HG03039 (cell line): ENCODE results near the gene RAD51B.

Source experiments
- ATAC-seq: cut with Tn5 transposase; IDR thresholded peaks from one replicate; pipeline ENCODE4 v1.9.1; 2021; ENCODE audit warnings: mild to moderate bottlenecking, moderate library complexity; ENCODE audit not compliant: unreplicated experiment

The RAD51B gene

DNA sequence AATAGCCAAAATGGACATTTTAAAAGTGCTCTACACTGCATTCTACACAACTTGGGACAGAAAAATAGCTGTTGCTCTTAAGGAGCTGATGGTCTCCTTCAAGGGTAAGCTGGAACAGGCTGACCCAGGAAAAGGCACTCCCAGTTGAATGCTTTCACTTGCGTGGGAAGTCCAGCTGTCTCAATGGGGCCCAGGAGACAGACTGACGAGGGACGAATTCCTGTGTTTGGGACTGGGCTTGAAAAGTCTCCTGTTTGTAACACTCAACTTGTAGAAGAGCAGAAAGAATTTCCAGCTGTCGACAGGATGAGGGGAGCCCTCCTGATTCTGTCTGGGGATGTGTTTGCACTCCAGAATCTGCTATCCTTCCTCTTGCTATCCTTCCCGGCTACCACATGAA is 792.5 kb downstream of the RAD51B start:
- ATAC-seq = no peak

DNA sequence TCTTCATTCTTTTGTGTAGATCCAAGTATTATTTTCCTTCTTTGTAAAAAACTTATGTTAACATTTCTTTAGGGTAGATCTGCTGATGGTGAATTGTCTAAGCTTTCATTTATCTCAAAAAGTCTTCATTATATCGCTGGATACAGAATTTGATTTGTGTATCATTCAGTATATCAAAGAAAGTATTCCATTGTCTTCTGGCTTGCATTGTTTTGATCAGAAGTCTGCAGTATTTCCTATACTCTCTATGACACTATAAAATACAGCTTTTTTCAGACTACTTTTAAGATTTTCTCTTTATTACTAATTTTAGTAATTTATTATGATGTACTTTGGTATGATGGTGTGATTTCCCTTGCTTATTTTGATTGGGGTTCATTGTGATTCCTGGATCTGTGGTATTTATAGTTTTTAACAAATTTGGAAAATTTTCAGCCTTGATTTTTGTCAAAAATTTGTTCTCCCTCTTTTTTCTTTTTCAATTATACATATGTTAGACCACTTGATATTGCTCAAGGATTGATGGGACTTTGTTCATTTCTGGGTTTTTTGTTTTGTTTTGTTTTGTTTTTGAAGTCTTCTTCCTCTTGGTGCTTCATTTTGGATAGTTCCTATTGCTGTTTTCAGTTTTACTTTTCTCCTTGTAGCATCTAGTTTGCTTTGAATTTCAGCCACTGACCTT is 796.8 kb downstream of the RAD51B start:
- ATAC-seq = no peak

DNA sequence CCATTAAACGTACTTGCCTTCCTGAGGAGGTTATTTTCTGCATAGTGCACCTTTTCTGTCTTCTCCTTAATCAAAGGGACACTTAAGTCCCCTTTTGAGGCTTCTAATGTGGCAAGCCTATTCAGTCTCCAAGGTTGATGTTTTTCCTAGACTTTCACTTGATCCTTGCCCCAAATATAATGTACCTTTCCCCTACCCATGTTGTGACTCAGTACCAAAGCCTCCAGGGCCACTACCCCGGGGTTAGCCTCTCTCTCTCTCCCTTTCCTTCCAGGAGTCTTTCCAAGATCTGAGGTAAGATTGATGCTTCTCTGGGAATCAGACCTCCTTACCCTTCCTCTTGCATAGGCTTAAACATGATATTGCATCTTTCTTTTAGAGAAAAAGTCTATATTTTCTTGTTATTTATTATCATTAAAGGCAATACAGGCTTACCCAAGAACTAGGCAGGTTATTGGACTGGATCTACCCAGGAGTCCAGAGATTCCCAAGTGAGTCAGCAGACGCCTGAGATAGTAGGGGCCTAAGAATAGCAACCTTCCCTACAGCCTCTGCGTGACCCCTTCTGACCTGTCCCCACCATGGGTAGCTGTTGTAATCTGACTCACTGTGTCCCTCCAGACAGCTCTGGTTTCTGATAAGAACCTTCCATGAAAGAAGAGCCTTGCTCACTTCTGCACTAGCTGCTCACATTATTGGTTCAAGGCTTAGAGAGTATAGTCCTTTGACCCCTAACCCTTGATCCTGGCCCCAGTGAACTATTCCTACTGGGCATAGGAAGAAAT is 800.4 kb downstream of the RAD51B start:
- ATAC-seq = no peak

DNA sequence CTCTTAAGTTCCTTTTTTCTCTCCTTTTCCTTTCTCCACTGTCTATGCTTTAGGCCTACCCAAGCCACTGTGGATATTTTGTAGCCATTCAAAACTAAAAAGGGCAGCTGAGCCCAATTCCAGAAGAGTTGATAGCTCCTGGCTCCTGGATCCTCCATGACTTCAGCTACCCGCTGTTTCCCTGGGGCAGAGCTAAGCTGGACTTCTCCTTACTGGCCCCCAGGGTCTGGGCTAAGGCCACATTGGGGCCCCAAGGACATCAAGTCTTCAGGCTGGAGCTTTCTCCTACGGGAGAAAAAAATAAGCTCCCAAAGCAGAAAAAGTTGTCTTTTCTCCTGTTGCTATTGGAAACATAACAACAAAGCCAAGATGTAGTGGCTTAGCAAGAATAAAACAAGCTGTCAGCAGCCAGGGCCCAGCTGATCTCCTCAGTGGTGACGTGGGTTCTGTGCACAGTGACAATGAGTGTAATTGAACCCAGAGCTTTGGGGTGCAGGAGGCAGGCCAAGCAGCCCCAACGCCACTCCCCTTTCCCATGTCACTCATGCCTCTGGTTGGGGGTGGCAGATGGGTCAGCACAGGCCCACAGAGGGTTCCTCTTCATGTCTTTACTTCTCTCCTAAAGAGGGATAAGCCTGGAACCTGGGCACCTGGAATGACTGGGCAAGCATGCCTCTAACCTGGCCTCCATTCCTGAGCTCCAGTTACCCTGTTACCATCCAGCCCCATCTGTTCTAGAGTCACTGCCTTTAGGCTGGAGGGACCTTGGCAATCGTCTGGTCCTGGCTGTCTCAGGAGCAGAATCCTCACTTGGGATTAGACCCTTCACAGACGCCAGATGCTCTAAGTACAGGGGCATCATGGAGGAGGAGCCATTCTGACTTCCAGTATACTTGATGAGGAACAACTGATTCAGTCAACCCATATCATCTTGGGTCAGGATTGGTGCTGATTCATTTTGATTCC is 802.1 kb downstream of the RAD51B start:
- ATAC-seq = no peak

DNA sequence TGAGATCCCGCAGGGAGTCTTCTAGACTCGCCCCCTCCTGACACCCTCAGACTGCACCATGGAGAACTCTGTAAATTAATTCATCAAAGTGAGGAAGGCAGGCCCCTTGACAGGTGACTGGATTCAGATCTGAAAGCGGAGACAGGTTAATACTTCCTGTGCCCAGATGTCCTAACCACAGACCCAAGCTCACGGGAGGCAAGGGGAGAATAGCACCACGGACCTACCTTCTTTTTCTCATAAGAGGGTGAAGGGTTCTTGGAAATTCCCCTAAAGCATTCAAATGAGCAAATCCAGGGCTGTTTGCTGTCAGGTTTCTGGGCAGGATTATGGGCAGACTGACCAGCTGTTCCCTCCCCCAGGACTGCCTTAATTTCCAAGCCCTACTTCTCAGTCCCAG is 803.3 kb downstream of the RAD51B start:
- no peak for ATAC-seq

DNA sequence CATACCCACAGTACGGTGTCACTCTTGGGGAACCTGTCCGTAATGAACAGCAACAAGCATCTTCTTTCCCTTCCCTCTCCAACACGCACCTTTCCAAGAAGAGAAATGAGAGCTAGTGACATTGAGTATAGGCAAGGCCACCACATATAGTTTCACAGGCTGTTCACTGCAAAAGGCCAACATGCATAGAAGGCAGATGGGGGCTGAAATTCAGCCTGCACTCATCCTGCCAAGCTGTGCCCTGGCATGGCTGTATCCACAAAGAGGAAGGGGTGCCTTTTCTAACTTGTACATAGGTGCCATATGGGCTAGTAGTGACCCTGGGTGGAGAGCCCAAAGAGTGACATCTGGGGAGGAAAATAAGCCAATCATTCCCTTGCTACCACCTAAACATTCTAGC is 803.7 kb downstream of the RAD51B start:
- no peak for ATAC-seq

DNA sequence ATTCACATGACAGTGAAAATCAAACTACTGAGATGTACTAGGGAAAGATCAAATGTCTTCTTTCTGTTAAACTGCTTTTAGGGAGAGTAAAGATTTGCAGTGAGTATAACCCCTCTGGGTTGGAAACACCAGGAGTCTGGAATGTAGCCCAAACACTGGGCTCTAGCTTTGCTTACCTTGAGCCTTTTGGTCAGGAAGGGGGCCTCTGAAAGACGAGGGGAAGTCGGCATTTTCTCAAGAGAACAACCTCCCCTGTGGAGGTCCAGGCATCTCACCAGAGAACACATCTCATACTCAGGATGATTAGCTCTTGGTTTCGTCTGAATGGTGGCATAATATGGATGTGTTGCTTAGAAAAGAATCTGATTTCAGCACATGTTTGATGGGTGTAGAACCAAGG is 804.2 kb downstream of the RAD51B start:
- ATAC-seq = no peak

DNA sequence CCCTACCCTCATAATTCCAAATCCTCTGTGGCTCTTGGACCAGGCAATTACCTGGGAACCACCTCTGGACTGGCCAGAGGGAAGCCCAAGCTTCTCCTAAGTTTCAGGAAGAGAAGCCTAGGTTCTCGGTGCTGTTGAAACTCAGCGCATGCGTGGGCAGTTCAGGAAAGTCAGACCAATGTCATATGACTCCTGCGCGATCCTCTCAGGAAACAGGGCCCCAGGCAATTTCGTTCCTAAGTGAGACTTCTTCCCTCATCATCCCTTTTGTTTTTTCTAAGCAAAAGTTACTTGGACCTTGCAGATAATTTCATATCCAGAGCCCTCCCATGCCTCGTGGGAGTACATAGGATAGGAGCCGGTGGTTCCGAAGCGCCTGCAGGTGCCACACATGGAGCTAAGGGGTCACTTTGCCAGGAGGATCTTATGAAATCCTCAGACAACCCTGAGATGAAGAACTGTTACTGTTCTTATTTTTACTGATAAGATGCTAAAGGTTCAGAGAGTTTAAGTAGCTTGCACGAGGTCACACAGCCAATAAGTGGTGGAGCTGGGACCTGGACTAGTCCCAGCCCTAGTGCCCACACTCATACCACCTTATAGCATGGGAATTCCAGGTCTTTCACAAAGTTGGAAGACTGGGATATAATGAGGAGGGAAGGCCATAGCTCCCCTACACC is 805.1 kb downstream of the RAD51B start:
- no peak for ATAC-seq

DNA sequence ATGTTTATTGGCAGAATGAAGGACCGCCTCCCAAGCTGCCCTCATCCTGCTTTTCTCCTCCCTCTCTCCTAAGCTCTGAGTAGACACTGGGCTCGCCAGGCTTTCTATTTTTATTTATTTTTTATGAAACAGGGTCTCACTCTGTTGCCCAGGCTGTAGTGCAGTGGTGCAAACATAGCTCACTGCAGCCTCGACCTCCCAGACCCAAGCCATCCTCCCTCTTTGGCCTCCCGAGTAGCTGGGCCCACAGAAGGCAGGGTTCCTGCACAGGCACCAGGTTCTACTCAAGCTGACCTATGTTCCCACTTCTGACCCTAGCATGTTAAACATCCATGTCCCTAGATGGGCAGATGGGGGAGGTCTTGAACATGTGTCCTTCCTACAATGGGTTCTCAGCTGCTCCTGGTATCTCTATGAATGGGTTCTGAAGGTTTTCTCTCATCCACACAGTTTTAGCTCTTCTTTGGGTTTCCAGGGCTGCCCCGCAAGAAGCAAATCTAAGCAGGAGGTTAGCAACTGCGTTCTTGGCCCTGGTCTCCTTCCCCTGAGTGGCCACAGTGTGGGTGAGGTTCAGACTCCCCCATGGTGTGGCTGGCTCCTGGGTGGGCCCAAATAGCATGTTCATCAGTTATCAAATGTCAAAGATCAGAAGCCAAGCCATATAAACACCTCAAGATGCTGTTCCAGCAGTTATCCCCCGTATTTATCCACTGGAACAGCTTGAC is 805.9 kb downstream of the RAD51B start:
- ATAC-seq = no peak

DNA sequence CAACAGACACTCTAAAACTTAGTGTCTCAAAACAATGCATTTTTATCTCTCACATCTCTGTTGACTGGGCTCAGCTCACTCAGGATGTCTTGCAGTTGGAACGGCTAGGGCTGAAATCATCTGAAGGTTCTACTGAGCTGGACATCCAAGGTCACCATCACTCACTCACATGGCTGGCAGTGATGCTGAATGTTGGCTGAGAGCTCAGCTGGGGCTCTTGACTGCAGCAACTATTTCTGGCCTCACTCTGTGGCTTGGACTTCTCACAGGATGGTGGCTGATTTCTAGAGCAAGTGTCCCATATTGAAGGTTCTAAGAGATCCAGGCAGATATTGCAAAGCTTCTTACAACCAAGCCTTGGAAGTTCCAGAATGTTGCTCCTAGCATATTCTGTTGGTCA is 806.8 kb downstream of the RAD51B start:
- ATAC-seq = no peak

DNA sequence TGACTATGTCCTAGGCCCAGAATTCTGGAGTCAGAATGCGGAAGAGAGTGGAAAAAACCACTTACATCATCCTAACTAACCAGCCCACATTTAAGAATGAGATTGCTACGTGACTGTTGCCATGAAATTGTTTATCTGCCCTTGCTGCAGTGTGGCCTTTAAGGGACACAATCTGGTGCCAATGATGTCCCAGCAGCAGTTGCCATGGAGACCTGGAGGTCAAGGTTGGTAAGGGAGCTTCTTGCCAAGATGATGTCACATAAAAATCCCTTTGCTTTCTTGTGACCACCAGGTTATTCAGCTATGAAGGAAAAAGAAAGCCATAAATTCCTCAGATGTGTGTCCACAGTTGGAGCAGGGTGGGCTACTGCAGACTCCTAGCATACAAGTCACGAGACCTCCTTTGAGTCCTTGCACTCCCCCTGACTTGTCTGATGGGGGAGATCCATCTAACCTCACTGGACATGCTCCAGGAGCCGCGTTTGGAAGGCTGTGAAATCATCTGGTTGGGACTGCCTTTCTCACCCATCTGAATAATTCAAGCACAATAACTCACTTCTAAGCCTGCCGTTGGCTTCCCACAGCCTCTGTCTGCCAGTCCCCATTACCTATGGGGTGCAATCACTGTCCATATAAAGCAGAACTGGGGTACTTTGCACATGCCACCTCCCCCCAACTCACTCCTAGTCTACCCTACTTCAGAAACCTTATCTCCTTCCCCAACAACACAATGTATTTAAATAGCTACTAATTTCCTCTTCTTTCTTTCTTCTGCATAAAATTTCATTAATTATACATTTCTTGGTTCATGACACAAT is 807.7 kb downstream of the RAD51B start:
- no peak for ATAC-seq

DNA sequence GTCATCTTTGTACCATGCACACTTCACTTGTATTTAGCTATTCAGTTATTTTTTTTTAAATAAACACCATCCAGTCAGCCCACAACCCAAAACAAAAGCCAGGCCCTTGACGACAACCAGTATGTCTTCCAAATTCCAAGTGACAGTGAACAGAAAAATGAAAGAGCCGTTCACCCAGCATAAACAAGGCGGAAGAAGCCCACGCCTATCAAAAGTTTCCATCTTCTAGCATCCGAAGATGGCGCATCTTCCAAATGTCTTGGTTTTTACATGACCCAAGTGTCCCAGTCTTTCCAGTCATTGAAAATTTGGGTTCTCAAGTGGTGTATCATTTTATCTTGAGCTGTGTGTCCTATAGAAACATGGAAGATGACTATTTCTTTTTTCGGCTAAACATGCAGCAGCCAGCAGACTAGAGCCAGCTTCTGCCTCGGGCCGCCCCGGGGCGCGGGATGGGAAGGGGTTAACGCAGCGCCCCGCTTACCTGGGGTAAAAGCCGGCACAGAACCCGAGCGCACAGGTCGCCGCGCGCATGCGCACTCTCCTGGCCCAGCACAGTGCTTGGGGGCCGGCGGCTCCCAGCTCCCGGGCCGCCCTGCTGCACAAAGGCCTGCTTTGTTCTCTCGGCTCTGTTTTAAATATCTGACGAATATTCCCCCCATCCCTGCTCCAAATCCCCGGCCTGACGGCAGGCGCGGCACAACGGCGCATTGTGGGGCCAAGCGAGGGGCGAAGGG is 808.5 kb downstream of the RAD51B start:
- ATAC-seq = no peak

DNA sequence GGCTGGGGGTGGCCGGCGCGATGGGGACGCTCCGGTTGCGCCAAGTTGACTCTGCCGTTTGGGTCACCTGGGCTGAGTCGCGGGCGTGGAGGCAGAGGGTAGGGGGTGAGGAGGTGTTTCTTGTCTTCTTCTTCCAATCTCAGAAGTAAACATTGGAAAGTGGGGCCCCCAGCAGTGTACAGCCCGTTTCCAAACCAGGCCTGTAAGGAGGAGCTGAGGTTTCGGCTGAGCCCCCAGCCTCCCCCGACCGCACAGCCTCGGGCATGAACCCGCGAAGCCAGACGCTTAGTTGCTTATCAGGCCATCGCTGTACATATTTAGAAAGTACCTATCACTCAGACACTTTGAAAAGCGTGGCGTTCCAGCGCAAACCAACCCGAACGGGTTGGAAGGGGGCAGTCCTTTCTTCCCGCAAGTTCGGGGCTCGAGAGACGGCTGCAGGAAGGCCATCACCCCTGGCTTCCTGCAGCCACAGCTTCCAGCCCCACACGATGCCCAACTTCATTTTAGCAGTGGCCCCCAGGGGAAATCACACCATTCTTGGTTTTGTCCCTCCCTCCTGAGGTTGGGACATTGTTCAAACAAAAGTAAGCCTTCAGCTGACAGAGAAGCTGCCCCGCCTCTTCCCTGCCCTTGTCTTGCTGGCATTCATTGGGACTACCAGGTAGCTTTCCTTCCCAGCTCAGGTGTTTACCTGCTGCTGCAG is 809.2 kb downstream of the RAD51B start:
- ATAC-seq = no peak

DNA sequence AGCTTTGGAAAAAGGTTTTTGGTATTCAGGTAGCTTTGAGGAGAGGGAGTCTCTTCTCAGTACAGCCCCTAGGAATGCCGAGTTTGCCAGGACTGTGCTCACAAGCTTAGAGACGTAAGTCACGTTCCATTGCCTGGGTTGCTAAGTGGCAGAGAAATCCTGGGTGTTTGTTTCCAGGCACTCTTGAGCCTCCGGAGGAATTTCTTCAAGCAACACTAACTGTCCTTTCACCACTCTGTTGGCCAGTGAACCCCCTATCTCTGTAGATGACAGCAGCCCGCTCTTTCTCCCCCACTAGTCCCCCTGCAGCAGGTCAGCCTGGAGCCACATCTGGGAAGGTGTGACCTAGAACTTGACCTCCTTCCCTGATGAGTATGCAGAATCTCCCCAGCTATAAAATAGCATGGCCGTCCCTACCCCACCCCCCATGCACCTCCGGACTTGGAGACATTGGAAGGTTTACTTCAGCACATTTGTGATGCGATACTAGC is 810.5 kb downstream of the RAD51B start:
- no peak for ATAC-seq

DNA sequence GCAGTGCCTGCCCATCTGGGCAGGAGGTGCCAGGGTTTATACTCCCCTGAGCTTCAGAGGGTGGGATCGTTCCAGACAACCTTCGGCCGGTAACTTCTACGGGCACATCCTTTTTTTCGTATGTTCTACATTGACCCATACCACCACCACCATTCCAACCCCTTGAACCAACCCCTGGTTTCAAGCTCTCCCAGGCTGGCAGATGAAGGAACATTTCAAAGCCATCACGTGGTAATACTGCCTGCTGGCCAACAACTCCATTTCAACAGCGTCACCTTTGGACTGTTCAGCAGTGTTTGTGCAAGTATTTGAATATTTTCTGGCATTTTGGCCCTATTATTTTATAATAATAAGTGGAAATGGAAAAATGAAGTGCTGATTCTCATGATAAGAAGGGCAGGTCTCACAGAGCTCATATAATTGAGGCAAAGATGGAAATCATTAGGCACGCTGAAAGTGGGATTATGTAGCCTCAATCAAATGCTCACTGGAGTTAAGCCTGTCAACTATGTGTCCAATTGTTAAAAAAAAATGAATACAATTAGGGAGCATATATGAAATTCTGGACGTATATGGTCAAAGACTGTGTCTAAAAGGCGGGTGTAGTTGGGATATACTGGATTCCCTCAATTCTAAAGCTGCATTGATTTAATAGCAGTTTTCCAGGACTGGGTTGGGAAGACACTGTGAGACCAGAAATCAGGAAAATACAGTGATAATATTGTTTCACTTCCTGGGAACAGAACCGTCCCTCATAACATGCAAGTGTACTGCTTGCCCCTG is 811.2 kb downstream of the RAD51B start:
- no peak for ATAC-seq

DNA sequence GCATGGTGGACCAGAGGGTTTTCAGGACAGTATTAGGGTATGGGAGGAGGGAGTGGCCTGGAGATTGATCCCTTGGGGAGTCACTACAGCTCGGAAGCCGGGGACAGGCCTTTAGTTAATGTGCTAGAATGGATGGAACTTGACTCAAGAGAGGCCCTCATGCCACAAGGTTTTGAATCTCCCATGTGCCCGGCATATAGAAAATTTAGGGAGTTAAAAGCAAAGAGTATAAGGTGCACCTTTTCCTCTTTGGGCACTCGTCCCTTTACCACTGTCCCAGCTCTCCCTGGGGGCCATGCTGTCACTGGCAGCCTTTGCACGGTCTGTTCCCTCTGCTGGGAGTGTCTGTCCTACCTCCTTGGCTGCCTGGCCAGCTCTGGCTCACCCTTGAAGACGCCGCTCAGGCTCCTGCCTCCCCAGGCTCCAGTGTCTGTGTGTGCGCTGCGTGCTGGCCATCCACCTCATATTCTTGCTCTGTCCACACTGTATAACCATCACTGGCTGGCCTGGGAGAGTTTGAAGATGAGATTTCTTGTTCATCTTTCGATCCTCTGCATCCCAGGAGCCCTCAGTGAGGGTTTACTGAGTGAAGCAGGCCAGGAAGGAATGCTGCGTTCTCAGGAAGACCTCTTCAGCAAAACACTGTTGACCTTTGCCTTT is 811.9 kb downstream of the RAD51B start:
- no peak for ATAC-seq
